Tibial nerve (tissue), 4 donors: ENCODE results near the gene MGLL.

ENCODE experiments used
- CTCF ChIP-seq, 5 experiments: fragments of 200-600 bp in 3 of 5; fragments of 450-650 bp in 2 of 5; sonication (generic) in 3 of 5; IDR thresholded peaks; one replicate each; pipeline ENCODE4 v1.5.1; 2016 to 2019; ENCODE audit warnings: antibody characterized with exemption in 5 of 5, mild to moderate bottlenecking in 3 of 5, moderate library complexity in 2 of 5
- EP300 ChIP-seq, 2 donors: sonication (generic); formaldehyde crosslinking; IDR thresholded peaks; one replicate each; pipeline ENCODE4 v1.6.1; 2017; ENCODE audit warnings: antibody characterized with exemption in 2 of 2, mild to moderate bottlenecking in 1 of 2
- POLR2A ChIP-seq, 2 donors: fragments of 450-650 bp; IDR thresholded peaks; one replicate each; pipeline ENCODE4 v1.6.1; 2017; ENCODE audit warnings: antibody characterized with exemption in 2 of 2, mild to moderate bottlenecking in 2 of 2, moderate library complexity in 2 of 2

DNA sequence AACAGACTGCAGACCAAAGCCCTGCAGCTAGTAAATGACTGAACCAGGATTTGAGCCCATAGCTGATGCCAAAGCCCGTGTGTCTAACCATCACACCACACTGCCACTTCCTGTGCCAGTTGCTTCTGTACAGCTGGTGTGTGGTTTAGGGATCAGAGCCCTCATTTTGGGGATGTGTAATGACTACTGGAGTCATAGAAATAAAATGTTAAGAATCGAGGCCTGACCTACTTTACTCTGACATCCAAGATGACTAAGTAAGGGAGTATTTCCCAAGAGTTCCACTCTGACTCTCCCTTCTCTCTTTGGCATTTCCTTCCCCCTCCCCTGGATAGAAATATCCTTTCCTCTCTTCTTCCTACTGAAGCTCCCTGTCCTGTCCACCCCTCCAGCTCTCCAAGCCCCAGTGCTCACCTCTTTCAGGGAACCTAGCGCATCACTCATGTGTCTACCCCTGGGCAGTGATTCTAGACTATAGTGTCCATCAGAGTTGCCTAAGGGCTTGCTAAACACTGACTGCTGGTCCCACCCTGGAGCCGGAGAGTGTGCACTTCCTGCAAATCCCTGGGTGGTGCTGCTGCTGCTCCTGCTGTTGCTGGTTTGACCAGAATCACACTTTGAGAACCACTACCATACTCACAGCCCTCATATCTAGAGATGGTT lies 53.8 kb downstream of the MGLL start:
- TF ChIP-seq POLR2A (IDR thresholded peaks at IDR 0.05) (no peak), EP300 (IDR thresholded peaks at IDR 0.05) (no peak), CTCF (IDR thresholded peaks at IDR 0.05) (no peak)
